Renal cortex interstitium (tissue), 11 donors: Measurements from ENCODE around the gene TCP11L2. TPM values are rescaled to one million over a fixed set of nuclear protein-coding genes. Genes with fewer than 3 reads are reported as not detected.
A peak's percentile ranks its signal among the peaks of the same experiment; 100 is the strongest.
"Not testable (repeated sequence)": the region's sequence is repeated elsewhere in the genome, so short reads cannot be mapped to it uniquely, and the experiment has no call there.

Experiments used
- DNase-seq, 11 donors: peaks; one replicate each; pipeline ENCODE4 v3.0.0-alpha.2; 2013; ENCODE audit warnings: low read depth in 9 of 11, low spot score in 4 of 11; ENCODE audit errors: extremely low read depth in 1 of 11
- polyA plus RNA-seq, 3 donors: library from polyadenylated mRNA; unstranded; fragments of 120-200 nt; gene quantifications; one replicate each; pipeline ENCODE4 v1.2.1, GENCODE V29; 2013; ENCODE audit not compliant: insufficient read length in 3 of 3

The TCP11L2 gene
- polyA plus RNA-seq, 3 donors, result 17.7 to 28.4 (median 21.0) TPM

DNA sequence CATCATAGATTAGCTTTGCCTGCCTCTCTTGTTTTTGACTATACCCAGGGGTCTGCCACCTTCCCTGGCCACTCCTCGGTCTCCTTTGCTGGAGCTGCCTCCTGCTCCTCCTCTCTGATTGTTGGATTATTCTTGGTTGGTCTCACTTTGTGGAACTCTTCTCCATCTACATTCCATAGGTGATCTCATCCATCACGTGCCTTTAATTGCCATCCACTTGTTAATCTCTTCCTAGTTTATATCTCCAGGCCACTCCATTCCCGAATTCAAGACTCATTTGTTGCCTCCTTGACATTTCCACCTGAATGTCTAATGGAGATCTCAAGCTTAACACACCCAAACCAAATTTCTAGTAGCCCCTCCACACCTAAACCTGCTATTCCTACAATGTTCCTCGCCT lies 60.4 kb downstream of the TCP11L2 start:
- DNase-seq, result no peak

DNA sequence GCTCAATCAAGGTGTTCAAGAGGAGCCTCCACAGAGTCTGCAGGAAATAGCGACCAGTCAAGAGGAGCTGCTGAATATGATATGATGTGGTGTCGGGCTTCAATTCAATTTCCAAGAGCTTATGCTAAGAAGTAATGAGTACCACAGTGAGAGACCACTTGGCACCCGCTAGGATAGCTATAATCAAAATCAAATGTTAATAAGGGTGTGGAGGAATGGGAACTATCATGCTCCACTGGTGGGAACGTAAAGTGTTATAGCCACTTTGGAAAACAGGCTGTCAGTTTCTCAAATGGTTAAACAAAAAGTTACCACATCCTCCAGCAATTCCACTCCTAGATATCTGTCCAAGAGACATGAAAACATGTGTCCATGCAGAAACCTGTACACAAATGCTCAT lies 61.7 kb downstream of the TCP11L2 start:
- no peak for DNase-seq

DNA sequence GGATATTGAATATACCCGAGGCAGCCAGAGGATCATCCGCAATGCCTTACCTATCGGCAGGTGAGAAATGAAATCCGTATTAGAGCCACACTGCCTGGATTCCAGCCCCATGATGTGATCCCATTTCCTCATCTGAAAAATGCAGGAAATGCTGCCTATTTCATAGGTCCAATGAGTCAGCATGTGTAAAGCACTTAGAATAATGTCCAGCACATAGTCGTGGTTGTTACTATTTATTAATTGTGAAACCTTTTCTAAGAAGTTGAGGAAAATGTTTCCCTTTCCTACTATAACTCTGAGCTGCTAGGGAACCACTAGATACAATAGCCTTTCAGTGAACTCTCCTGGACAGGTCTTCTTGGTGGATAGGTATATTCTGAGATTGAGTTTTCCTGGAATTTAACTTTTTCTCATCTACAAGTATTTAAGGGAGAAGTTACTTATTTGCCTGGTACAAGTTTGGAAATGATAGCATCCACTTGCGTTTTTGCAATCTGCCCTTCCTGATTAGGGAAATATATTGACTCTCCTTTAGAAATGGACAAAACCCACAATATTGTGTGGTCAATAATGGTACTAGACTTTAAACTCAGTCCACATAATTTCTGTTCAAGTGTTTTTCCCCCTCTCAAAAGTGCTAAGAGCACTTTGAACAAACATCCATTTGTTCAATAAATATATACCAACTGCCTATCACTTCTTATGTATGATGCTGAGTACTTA lies 67.3 kb downstream of the TCP11L2 start:
- no peak for DNase-seq

DNA sequence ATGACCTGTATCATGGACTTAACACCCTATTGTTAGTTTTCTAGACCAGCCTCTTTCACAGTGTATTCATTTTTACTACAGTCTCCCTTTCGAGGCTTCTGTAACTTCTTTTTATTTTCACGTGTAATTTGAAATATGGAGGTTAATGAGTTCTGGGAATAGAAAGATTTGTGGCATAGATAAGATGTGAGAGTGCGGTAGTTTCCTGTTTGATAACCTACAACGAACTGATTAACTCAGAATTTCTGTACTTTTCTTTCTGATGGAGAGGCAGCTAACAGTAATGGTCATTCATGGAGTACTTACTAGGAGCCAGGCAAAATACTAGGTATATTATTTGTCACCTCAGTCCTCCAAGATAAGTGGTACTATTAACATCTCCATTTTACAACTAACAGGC lies 76.3 kb downstream of the TCP11L2 start:
- no peak for DNase-seq

DNA sequence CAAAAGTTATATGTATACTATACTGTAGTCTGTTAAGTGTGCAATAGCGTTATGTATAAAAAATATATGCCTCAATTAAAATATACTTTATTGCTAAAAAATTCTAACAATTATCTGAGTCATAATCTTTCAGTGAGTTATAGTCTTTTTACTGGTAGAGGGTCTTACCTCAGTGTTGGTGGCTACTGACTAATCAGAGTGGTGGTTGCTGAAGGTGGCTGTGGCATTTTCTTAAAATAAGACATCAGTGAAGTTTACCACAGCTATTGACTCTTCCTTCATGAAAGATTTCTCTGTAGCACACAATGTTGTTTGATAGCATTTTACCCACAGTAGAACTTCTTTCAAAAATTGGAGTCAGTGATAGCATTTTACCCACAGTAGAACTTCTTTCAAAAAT lies 78.4 kb downstream of the TCP11L2 start:
- DNase-seq, result no peak

DNA sequence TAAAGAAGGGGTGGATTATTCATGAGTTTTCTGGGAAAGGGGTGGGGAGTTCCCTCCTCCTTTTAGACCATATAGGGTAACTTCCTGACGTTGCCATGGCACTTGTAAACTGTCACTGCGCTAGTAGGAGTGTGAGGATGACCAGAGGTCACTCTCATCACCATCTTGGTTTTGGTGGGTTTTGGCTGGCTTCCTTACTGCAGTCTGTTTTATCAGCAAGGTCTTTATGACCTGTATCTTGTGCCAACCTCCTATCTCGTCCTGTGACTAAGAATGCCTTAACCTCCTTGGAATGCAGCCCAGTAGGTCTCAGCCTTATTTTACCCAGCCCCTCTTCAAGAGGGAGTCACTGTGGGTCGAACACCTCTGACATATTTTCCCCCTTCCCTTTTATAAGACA lies 79.3 kb downstream of the TCP11L2 start:
- not testable (repeated sequence) for DNase-seq

DNA sequence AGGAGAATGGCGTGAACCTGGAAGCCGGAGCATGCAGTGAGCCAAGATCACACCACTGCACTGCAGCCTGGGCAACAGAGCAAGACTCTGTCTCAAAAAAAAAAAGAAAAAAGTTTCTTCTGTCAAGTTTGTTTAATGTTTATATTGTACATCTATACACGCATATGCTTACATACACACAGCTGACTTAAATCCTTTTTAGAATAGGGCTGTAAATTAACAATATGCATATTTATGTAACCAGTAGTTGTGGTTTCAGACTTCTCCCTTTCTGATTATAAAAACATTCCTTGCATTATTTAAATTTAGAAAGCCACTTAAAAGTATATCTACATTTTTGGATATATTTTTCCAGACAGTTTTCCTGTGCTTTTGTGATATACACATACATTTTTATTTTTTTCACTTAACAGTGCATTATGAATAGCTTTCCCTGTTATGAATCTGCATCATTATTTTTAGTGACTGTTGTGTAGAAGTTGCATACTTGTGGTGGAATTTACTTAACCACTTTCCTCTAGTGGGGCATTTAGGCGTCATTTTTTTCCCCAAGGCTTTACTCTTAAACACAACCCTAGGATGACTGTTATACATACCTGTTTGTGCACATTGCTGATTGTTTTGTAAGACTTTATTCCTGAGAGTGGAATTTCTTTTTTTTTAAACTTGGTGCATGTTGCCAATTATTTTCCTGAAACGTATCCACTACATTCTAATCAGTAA lies 84.4 kb downstream of the TCP11L2 start:
- DNase-seq, result peak in 6 of 11 donors; percentile 8 to 44 (median 24)

DNA sequence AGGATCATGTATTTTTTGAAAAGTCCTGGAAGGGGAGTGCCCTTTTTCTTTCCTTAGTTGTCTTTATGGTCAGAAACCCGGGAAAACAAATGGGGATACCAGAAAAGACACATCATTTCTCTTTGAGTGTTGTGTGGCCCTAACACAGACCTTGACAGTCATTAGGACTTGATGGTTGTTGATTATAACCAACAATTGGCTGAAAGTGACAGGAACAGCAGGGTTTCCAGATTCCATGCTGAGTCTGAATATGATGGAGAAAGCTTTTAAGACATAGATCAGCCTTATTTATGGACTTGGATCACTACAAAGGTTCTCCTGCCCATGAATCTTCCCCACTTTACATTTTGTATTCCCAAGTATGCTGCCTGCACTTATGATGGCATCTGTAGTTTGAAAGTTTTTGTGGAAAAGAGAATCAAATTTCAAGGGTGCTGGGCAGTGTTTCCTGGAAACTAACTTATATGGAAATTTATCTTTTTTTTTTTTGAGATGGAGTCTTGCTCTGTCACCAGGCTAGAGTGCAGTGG lies 85.4 kb downstream of the TCP11L2 start:
- DNase-seq, result no peak

DNA sequence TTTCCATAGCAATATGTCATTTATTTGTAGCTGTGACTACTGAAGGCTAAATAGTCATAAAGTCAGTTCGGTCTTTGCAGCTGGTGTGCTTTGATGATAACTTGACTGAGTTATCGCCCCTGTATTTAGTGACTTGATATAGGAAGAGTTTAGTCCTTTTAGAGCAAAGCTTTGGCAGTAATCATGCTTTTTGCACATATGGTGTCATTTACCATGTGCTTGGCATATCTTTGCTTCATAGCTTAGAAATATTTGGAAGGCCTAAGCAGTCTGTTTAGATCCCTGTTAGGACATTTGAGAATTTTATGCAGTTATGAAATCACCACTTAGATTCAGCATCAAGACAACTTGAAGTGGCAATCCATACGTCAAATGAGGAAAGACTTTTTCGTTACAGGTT lies 86.6 kb downstream of the TCP11L2 start:
- peak in 4 of 11 donors; percentile 3 to 13 (median 8) for DNase-seq

DNA sequence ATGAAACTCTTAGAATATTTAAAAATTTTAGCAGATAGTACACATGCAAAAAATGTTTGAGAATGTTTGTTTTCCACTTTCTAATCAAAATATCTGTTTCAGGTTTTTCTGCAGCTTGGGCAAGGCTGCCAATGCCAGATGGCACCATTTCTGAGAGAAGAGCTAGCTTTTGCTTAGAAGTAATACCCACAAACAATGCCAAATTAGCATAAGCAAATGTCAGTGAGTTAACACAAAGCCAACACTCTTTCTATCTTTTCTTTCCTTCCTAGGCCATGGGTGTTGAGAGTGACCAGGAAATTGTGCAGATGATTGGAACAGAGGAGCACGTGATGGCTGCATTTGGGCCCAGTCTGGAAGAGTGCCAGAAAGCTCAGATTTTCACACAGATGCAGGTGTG lies 90.2 kb downstream of the TCP11L2 start:
- DNase-seq, result no peak

Other genes with a start within 250 kb of the TCP11L2 start
- 10 to 100 TPM in 2 of 3 donors, 1 to 10 TPM in 1; 9.6 to 10.9 (median 10.1) TPM for gene NUAK1, start 163.8 kb upstream of the TCP11L2 start, polyA plus RNA-seq
- 100 to 1,000 TPM; 108 to 128 (median 109) TPM for gene CKAP4, start 54.7 kb upstream of the TCP11L2 start, polyA plus RNA-seq
- 10 to 100 TPM; 15.3 to 18.2 (median 15.8) TPM for gene POLR3B, start 55.0 kb downstream of the TCP11L2 start, polyA plus RNA-seq